Hematopoietic multipotent progenitor cell treated with erythropoietin and hydrocortisone succinate and interleukin-3 and kit ligand, for 4 days (in vitro differentiated cells): Measurements from ENCODE around the gene HEPHL1.
"Not testable (repeated sequence)": the region's sequence is repeated elsewhere in the genome, so short reads cannot be mapped to it uniquely, and the experiment has no call there.

Source experiments
- DNase-seq: peaks from one replicate; pipeline ENCODE4 v3.0.0-alpha.2; 2015

The HEPHL1 gene

DNA sequence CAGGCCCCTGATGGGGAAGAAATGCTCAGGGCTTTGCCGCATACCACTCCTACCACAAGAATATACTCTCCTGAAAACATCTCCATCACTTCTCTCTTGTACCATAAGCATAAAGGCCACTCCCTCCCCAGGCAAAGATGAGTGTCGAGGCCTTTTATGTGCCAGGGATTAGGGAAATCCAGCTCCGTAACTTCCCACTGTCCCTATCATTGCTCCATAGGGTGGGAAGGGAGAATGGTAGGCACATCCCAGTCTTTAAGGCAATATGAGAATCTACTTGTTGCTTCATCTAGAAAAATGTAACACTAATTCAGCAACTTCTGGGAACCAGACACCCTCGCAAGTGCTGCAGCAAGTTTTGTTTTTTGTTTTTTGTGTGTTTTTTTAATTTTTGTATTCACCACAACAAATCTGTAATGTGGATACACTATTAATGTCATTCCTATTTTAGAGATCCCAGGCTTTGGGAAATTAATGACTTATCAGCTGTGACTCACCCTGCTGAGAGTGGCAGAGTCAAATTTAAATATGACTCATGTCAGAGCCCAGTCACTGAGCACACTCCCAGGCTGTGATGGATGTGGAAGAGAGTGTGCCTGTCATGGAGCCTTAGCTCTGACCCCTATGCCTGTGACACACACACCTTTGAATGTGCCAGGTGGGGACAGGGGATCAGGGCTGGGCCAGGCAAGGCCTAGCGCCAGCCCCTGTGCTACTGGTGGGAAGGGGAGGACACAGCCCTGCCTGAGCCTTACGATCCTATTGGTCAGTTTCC lies 130.9 kb downstream of the HEPHL1 start:
- DNase-seq: no peak

DNA sequence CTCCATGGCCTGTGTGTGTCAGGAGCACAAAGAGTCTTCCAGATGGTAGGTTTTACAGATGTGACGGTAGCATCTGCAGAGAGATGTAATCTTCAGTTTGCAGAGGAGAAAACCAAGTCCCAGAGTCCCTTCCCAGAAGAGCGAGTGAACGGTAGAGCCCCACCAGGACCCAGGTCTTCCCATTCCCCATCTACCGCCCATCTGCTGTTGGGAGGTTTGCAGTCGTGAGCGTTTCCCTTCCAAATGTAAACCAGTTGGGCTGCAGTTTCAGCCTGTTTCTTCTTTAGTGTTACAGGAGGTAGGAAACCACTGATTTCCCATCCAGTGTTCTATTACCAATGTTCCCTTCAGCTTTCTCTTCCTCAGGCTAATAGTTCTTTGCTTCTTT lies 131.5 kb downstream of the HEPHL1 start:
- no peak for DNase-seq

DNA sequence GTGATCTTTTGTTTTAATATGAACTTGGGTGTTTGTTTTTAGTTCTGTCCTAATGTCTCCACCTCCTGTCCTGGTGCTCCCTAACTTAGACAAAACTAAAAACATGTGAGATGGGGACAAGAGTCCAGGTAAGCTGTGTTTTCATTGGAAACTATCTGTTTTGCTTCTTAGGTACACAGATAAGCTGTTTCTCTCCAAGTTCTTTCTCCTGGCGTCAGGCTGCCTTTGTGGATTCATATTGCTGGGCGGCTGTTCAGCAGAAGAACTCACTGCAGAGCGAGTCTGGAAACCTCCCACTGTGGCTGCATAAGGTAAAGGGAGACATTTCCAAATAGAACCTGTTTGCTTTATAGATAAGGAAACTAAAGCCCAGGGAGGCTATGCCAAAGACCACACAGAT lies 132.2 kb downstream of the HEPHL1 start:
- no peak for DNase-seq

DNA sequence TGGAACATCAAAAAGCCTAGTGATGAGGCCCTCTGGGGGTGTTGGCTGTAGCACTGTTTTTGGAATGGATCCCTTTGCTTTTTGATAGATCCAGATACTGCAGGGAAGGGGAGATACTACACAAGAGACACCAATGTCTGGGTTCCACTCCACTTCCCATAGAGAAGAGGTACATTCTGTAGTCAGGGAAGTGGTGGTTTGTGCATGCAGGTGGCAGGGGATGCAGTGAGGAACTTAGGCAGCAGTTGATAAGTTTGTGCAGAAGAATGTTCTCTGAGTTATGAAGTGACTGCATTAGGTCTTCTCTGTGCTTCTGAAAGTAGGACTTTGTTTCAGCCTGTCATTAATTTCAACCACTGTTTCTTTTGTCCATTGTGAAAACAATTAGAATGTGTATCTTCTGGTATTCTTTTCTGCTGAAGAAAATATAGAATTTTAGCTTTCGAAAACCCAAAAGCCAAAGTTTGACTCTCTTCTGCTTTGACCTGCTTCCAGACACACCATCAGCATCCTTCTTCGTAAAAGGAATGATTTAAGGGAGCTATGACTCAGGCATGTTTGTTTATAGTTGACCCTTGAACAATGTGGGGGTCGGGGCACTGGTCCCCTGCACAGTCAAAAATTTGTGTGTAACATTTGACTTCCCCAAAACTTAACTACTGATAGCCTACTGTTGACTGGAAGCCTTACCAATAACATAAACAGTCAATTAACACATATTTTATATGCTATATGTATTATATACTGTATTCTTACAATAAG lies 133.1 kb downstream of the HEPHL1 start:
- DNase-seq: no peak

DNA sequence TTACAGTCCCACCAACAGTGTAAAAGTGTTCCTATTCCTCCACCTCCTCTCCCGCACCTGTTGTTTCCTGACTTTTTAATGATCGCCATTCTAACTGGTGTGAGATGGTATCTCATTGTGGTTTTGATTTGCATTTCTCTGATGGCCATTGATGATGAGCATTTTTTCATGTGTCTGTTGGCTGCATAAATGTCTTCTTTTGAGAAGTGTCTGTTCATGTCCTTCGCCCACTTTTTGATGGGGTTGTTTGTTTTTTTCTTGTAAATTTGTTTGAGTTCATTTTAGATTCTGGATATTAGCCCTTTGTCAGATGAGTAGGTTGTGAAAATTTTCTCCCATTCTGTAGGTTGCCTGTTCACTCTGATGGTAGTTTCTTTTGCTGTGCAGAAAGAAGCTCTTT lies 136.2 kb downstream of the HEPHL1 start:
- not testable (repeated sequence) for DNase-seq
